Heart left ventricle (tissue), 16 donors: ENCODE data around the gene CRIP2. TPM values are rescaled to one million over a fixed set of nuclear protein-coding genes. Genes with fewer than 3 reads are reported as not detected.
A peak's percentile ranks its signal among the peaks of the same experiment; 100 is the strongest.

Source experiments
- ATAC-seq, 4 donors: fragments of 200-7000 bp; cut with Tn5 transposase; one replicate each; pipeline ENCODE4 v1.9.1; 2020 to 2022; ENCODE audit warnings: moderate library complexity in 4 of 4, mild to moderate bottlenecking in 3 of 4, moderate number of reproducible peaks in 1 of 4
- DNase-seq, 5 donors: peaks; one replicate each; pipeline ENCODE4 v3.0.0-alpha.2; 2020
- H3K27ac ChIP-seq, 12 donors: fragments of 200-600 bp; sonication (generic) in 4 of 12; one replicate each; pipeline versions ENCODE4 v1.5.0 to v1.8.0; 2016 to 2022; ENCODE audit warnings: mild to moderate bottlenecking in 2 of 12
- H3K27me3 ChIP-seq, 9 donors: fragments of 200-600 bp; sonication (generic) in 2 of 9; one replicate each; pipeline versions ENCODE4 v1.5.1 to v1.8.0; 2016 to 2022; ENCODE audit warnings: mild to moderate bottlenecking in 3 of 9
- H3K36me3 ChIP-seq, 9 donors: fragments of 200-600 bp; sonication (generic) in 2 of 9; one replicate each; pipeline versions ENCODE4 v1.5.0 to v1.8.0; 2018 to 2022; ENCODE audit warnings: mild to moderate bottlenecking in 2 of 9
- H3K4me1 ChIP-seq, 12 donors: fragments of 200-600 bp; sonication (generic) in 4 of 12; one replicate each; pipeline versions ENCODE4 v1.5.0 to v1.8.0; 2016 to 2022; ENCODE audit warnings: mild to moderate bottlenecking in 3 of 12
- H3K4me3 ChIP-seq, 12 donors: fragments of 200-600 bp; sonication (generic) in 4 of 12; one replicate each; pipeline versions ENCODE4 v1.5.0 to v1.8.0; 2017 to 2022; ENCODE audit warnings: mild to moderate bottlenecking in 9 of 12, moderate library complexity in 4 of 12
- H3K9me3 ChIP-seq, 12 donors: fragments of 200-600 bp; sonication (generic) in 4 of 12; one replicate each; pipeline versions ENCODE4 v1.5.0 to v1.8.0; 2016 to 2022; ENCODE audit warnings: mild to moderate bottlenecking in 1 of 12
- POLR2A ChIP-seq, 2 donors: fragments of 450-650 bp; IDR thresholded peaks; one replicate each; pipeline ENCODE4 v1.6.1; 2017; ENCODE audit warnings: antibody characterized with exemption in 2 of 2, mild to moderate bottlenecking in 2 of 2, moderate library complexity in 2 of 2
- WGBS, 4 donors: extraction: QIAGEN DNeasy Blood & Tissue Kit in 2 of 4; methylation state at CpG; one replicate each; pipeline versions ENCODE4 v1.1.5 to v1.1.7; 2013 to 2018; 5-methylcytosine and 5-hydroxymethylcytosine counted together
- intact Hi-C, 10 donors: fragments of 100-400 bp; cut with DNase I; formaldehyde crosslinking; loops; one replicate each; pipeline versions ENCODE4 v1.11.1 to v1.14.2; 2022
- polyA plus RNA-seq, 2 donors: library from polyadenylated mRNA; stranded (reverse); fragments of 200-250 nt; gene quantifications; one replicate each; pipeline ENCODE4 v1.2.3, GENCODE V29; 2013
- total RNA-seq, 9 donors: library from RNA; depleted of rRNA in 2 of 9; stranded (reverse); fragments of >200 nt in 2 of 9; fragmentation: NEBNext Ultra II Directional in 3 of 9; extraction: Animal tissue kit (Norgen Biotek cat#: 25700) in 3 of 9; gene quantifications; one replicate each; pipeline versions ENCODE4 v1.1.0 to v1.2.4, GENCODE V29; 2016 to 2023
- TF ChIP-seq, protein P1 (sequence below), 12 donors: fragments of 200-600 bp; sonication (generic) in 4 of 12; IDR thresholded peaks; one replicate each; pipeline versions ENCODE4 v1.5.0 to v1.8.0; 2018 to 2022; ENCODE audit warnings: antibody characterized with exemption in 12 of 12, mild to moderate bottlenecking in 5 of 12
- donor health status: ischemic (EF 13 %, LVEDD 7.1; RV severe dilation, severe dysfunction).
- donor health status: healthy with polysubstance abuse.
- donor health status: DM: no; HTN: yes; CAD: no.
- donor health status: DM: no; HTN: no; CAD: no.
- donor health status: ischemic (EF 25% LVEDD 6.9; RV normal size, moderate dysfunction).
- donor health status: ischemic (EF 25% LVEDD 5.7; RV mildly dilated, moderate dysfunction).
- donor health status: healthy.
- donor health status: DM: yes; HTN: yes; CAD: no.
- donor health status: ischemic (EF 35%, LVEDD 5.7; RV mildly dilated, moderate dysfunction).
- donor health status: nonischemic (EF 11% LVEDD 7.7; RV severe dilation, severe dysfunction).
- donor health status: DM: yes; HTN: yes; CAD: no.
- donor health status: PGD.
- donor health status: ischemic (EF 29% LVEDD 5.4; RV normal size, mild dysfunction).
- donor health status: nonischemic (EF 23%, LVEDD 6.1; RV moderate dilation, normal function).

Gene CRIP2
- total and polyA plus RNA-seq, 11 donors: 695 to 1,715 (median 851) TPM

- Histone ChIP-seq H3K4me1 (peaks cover 0 to 17% (median 0%) of the 10 kb centered on the region in 12 donors), H3K27ac (no peak overlapping the region), H3K9me3 (peaks cover 0 to under 1% (median 0%) of the 10 kb centered on the region in 12 donors), H3K27me3 (no peaks in the 10 kb centered on the region), H3K36me3 (peaks cover 0 to 30% (median 16%) of the 10 kb centered on the region in 9 donors), H3K4me3 (no peak overlapping the region)
- 90 to 98% (median 94%) methylated on average over 3 to 9 of the region's 9 CpGs; no CpG with 5 or more reads in 1 of the 4 donors for WGBS, 4 donors
- ATAC-seq (no peak), DNase-seq (no peak)
- TF ChIP-seq, protein P1, sequence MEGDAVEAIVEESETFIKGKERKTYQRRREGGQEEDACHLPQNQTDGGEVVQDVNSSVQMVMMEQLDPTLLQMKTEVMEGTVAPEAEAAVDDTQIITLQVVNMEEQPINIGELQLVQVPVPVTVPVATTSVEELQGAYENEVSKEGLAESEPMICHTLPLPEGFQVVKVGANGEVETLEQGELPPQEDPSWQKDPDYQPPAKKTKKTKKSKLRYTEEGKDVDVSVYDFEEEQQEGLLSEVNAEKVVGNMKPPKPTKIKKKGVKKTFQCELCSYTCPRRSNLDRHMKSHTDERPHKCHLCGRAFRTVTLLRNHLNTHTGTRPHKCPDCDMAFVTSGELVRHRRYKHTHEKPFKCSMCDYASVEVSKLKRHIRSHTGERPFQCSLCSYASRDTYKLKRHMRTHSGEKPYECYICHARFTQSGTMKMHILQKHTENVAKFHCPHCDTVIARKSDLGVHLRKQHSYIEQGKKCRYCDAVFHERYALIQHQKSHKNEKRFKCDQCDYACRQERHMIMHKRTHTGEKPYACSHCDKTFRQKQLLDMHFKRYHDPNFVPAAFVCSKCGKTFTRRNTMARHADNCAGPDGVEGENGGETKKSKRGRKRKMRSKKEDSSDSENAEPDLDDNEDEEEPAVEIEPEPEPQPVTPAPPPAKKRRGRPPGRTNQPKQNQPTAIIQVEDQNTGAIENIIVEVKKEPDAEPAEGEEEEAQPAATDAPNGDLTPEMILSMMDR (IDR thresholded peaks at IDR 0.05): no peak
- TF ChIP-seq POLR2A (IDR thresholded peaks at IDR 0.05): no peak
- intact Hi-C loops: loop anchor here in 4 of 10 donors (10.0 kb wide), 2 partner anchors 66 to 84 kb away; partner anchors contain the start of gene TMEM121 (in 1 of the 4)
Observed at GRCh38 chr14:105440992-105441391, 33.6 kb upstream of the CRIP2 start.

DNA sequence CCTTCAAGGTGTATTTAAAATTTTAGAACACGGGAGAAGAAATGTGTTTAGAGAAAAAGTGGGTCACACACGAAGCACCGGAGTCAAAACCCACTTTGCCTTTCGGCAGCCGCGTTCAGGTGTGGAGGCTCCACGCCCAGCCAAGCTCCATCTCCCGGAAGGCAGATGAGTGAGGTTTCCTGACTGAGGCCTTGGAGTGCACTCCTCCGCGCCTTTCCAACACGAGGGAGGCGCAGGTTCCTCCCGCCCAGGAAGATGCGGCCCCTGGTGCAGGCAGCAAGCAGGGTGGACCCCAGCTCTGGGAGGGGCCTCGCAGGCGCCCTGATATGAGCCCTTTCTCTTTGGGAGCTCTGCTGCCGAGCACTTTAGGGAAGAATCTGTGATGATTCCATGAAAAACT lies 32.5 kb upstream of the CRIP2 start:
- no peak for TF ChIP-seq POLR2A (IDR thresholded peaks at IDR 0.05)
- TF ChIP-seq, protein P1 (IDR thresholded peaks at IDR 0.05): no peak
- Histone ChIP-seq H3K4me1 (peaks cover 0 to 17% (median 0%) of the 10 kb centered on the region in 12 donors), H3K27ac (no peak overlapping the region), H3K27me3 (no peaks in the 10 kb centered on the region), H3K4me3 (no peak overlapping the region), H3K36me3 (peaks cover 0 to 37% (median 16%) of the 10 kb centered on the region in 9 donors), H3K9me3 (no peaks in the 10 kb centered on the region)
- DNase-seq: peak in 1 of 5 donors; percentile 24
- ATAC-seq: no peak
- intact Hi-C loops: loop anchor here in 4 of 10 donors (10.0 kb wide), 2 partner anchors 67 to 83 kb away; partner anchors contain the start of gene TMEM121 (in 1 of the 4)
- WGBS, 4 donors: 75 to 80% (median 76%) methylated on average over 17 of the region's 17 CpGs

DNA sequence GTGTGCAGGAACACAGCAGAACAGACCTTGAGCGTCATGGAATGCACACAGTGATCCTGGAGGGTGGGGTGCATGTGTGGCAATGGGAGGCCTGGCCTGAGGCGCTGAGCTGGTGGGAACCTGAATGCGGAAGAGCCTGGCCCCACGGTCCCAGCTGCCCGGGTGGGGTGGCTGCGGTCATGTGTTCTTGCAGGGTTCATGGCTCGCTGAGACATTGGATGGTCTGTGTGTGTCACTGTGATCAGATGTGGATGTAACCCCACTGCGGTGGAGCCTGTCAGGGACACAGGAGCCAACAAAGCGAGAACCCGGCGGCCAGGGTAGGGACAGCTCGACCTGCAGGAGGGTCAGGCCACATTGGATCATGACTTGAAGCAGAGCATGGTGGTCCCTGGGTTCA lies 31.8 kb upstream of the CRIP2 start:
- TF ChIP-seq, protein P1 (IDR thresholded peaks at IDR 0.05): no peak
- TF ChIP-seq POLR2A (IDR thresholded peaks at IDR 0.05): no peak
- ATAC-seq (no peak), DNase-seq (peak in 1 of 5 donors; percentile 38)
- intact Hi-C loops: loop anchor here in 4 of 10 donors (10.0 kb wide), 2 partner anchors 68 to 82 kb away; partner anchors contain the start of gene TMEM121 (in 1 of the 4)
- H3K27ac ChIP-seq: no peak overlapping the region
- no peak overlapping the region for H3K4me3 ChIP-seq
- no peaks in the 10 kb centered on the region for H3K27me3 ChIP-seq
- no peaks in the 10 kb centered on the region for H3K9me3 ChIP-seq
- H3K36me3 ChIP-seq: peaks cover 0 to 37% (median 16%) of the 10 kb centered on the region in 9 donors
- peaks cover 0 to 15% (median 0%) of the 10 kb centered on the region in 12 donors for H3K4me1 ChIP-seq
- WGBS, 4 donors: 80 to 86% (median 84%) methylated on average over 10 to 12 of the region's 12 CpGs

- H3K4me3 ChIP-seq: no peak overlapping the region
- intact Hi-C loops: loop anchor here in 8 of 10 donors (5.0 to 10.0 kb wide), 5 partner anchors 42 to 82 kb away; partner anchors contain the start of genes CRIP1 (in 5 of the 8) and TMEM121 (in 3 of the 8)
- peaks cover 0 to 28% (median 16%) of the 10 kb centered on the region in 9 donors for H3K36me3 ChIP-seq
- peak in 1 of 5 donors; percentile 31 for DNase-seq
- H3K27me3 ChIP-seq: no peaks in the 10 kb centered on the region
- TF ChIP-seq, protein P1 (IDR thresholded peaks at IDR 0.05): no peak
- no peak for TF ChIP-seq POLR2A (IDR thresholded peaks at IDR 0.05)
- no peak for ATAC-seq
- 85 to 89% (median 88%) methylated on average over 12 to 17 of the region's 17 CpGs for WGBS, 4 donors
- peaks cover 0 to 23% (median 14%) of the 10 kb centered on the region in 12 donors for H3K4me1 ChIP-seq
- H3K27ac ChIP-seq: no peak overlapping the region
- H3K9me3 ChIP-seq: no peaks in the 10 kb centered on the region
Observed at GRCh38 chr14:105444859-105445258, 29.8 kb upstream of the CRIP2 start.
